ENCODE data around the gene TBX3.

Gene TBX3

DNA sequence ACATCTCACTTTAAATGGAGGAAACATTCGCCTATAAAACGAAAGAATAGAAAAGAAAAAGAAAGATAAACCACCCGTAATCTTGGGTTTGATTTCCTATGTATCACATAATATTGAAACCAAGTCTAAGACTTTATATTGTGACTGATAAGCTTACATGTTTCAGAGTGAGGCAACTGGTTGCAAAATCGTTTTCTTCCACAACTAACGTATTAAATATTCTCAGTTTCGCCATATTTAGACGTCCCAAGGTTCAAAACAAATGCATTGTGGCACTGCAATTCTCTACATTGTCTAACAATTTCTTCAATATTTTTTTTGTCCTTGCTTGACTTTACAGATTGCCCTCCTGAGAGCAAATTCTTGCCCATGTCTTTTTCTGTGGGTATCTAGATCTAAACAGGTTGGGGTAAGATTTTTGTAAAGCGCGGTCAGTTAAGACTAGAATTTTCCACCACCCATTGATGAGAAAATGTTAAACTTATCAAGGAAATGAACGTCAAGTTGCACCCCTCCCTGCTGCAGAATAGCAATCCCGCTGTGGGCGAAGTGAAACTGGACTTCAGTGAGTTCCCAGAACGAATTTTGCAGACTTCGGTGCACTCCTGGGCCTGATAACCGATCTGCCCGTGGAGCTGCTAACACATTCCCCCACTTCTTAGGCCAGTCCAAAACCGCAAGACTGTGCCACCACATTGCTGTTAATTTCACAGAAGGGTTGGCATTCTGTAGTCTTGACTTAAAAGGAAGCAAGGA is 2.7 kb downstream of the TBX3 start:
- H3K36me3 Mint-ChIP-seq (ENCODE audit: low read depth), result peaks cover 10% of the 10 kb centered on the region
- H3K27ac Mint-ChIP-seq, result no peak overlapping the region
- H3K4me3 Mint-ChIP-seq, result no peak overlapping the region
- no peaks in the 10 kb centered on the region for H3K9me3 Mint-ChIP-seq
- peaks cover 9% of the 10 kb centered on the region for H3K4me1 Mint-ChIP-seq (ENCODE audit: low read depth)
- H3K27me3 Mint-ChIP-seq (ENCODE audit: low read depth), result peaks cover 81% of the 10 kb centered on the region

DNA sequence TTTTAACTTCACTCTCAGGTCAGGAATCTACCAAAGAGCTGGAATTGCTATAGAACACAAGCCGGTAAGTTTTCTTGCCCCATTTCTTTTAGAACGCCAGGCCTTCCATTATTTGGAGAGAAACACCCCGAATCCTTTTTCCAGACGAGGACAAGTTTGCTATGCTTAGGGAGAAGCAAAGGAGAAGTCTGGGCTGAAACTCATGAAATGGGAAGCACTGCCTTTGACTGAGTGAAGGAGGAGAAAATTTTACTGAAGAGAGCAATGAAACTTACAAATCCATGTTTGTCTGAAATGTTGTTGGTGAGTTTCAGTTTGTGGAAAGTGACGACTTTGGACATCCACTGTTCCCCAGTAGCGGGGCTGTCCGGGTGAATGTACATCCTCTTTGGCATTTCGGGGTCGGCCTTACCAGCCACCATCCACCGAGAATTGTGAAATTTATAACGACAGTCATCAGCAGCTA is 3.3 kb downstream of the TBX3 start:
- no peaks in the 10 kb centered on the region for H3K9me3 Mint-ChIP-seq
- H3K4me1 Mint-ChIP-seq (ENCODE audit: low read depth), result peaks cover 9% of the 10 kb centered on the region
- no peak overlapping the region for H3K4me3 Mint-ChIP-seq
- H3K27me3 Mint-ChIP-seq (ENCODE audit: low read depth), result peaks cover 80% of the 10 kb centered on the region
- H3K36me3 Mint-ChIP-seq (ENCODE audit: low read depth), result peaks cover 10% of the 10 kb centered on the region
- no peak overlapping the region for H3K27ac Mint-ChIP-seq

DNA sequence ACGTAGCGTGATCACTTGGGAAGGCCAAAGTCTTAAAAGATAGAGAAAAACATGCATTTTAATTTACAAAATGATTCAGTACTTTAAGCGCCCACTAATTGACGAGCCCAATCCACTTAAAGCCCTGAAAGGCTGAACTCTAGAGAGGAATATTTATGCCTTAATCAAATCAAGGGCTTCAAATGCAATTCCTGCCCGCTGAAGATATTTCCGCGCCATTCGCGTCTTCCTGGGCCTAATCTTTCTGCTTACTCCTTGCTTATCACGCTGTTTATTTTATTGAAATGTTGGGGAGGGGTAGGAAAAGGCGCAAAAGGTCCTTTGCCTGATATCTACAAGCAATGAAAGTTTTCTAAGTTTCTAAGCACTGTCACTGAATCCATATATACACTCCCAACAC is 4.0 kb downstream of the TBX3 start:
- no peaks in the 10 kb centered on the region for H3K9me3 Mint-ChIP-seq
- no peak overlapping the region for H3K27ac Mint-ChIP-seq
- H3K36me3 Mint-ChIP-seq (ENCODE audit: low read depth), result peaks cover 10% of the 10 kb centered on the region
- H3K4me3 Mint-ChIP-seq, result no peak overlapping the region
- peaks cover 9% of the 10 kb centered on the region for H3K4me1 Mint-ChIP-seq (ENCODE audit: low read depth)
- peaks cover 80% of the 10 kb centered on the region for H3K27me3 Mint-ChIP-seq (ENCODE audit: low read depth)

DNA sequence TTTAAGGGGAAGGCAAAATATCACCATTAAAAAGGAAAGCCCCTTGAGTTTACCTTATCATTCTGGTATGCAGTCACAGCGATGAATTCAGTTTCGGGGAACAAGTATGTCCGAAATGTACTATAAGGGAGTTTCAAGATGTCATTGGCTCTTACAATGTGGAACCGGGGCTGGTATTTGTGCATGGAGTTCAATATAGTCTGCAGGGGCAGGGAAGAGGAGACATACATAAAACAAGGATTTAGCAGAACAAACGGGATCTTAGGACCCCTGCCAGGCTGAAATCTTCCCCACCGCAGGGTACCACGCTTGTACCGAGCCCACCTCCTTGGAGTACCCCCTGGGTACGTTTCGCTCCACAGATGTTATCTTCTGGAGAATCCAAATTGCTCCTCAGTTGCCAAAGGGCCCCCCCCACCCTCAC is 4.5 kb downstream of the TBX3 start:
- H3K27me3 Mint-ChIP-seq (ENCODE audit: low read depth), result peaks cover 80% of the 10 kb centered on the region

DNA sequence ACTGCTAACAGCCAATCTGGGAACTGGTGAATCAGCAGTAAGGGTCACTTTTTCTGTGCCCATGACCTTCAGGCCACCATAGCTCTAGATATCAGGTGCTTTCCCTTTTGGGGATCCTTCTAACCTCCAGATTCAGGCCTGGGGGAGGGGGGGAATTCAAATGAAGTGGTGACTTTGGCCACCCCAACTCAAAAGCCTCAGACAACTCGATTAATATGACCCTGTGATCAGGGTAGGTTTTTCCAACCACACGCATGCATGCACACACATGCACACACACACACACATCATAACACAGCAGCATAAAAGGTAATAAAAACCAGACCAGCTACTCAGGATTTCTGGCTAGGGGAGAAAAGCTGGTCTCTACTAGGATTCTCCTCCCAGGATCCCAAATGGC is 5.3 kb downstream of the TBX3 start:
- H3K27ac Mint-ChIP-seq, result no peak overlapping the region
- peaks cover 2% of the 10 kb centered on the region for H3K4me1 Mint-ChIP-seq (ENCODE audit: low read depth)
- no peaks in the 10 kb centered on the region for H3K9me3 Mint-ChIP-seq
- peaks cover 75% of the 10 kb centered on the region for H3K27me3 Mint-ChIP-seq (ENCODE audit: low read depth)
- peaks cover 7% of the 10 kb centered on the region for H3K36me3 Mint-ChIP-seq (ENCODE audit: low read depth)
- H3K4me3 Mint-ChIP-seq, result no peak overlapping the region

More for the DNA sequence above, 4.5 kb downstream of the TBX3 start:
- Mint-ChIP-seq H3K4me3 (no peak overlapping the region), H3K36me3 (ENCODE audit: low read depth) (peaks cover 10% of the 10 kb centered on the region), H3K9me3 (no peaks in the 10 kb centered on the region), H3K4me1 (ENCODE audit: low read depth) (peaks cover 7% of the 10 kb centered on the region), H3K27ac (no peak overlapping the region)

DNA sequence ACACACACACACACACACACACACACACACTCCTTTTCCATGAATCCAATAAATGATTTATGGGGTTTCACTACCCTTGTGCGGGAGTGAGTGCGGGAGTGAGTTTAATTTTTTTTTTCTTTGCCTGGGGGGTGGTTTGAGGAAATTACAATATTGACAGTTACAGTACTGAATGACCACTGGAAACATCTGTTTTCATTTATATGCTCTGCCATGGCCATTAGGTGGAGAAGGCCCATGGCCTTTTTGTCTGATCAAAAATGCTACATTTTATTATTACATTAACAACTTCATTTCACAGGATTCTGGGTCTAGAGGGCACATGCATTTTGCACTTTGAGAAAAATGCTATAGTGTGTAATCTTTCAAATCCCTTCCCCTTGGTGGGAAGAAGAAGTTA is 5.9 kb downstream of the TBX3 start:
- Mint-ChIP-seq H3K27ac (no peak overlapping the region), H3K36me3 (ENCODE audit: low read depth) (peaks cover 5% of the 10 kb centered on the region), H3K4me3 (no peak overlapping the region), H3K9me3 (no peaks in the 10 kb centered on the region), H3K27me3 (ENCODE audit: low read depth) (peaks cover 75% of the 10 kb centered on the region), H3K4me1 (ENCODE audit: low read depth) (no peaks in the 10 kb centered on the region)

DNA sequence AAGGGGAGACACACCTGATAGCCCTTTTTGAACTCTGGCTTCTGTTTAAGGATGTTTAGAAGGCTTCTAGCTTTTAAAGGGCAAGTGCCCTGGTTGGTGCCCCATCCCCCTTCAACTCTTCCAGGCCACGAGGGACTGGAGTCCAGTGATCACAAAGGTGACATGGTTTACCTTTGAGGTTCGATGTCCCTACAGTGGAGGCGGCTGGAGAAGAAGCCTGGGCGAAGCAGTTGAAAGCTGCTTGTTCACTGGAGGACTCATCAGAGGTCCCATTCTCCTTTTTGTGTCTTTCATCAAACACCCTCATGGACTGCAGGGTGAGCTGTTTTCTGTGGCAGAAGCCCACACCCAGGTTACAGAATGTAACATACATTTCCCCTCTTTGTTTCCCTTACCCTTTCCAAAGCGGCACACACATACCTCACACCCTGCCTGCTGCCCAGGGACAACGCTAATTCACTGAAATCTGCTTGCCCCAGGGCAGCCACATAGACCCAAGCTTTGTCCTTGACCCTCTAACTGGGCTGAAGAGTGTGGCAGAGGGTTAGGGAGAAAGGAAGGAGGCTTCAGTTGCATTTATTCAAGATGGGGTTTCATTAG is 7.7 kb downstream of the TBX3 start:
- Mint-ChIP-seq H3K27ac (no peak overlapping the region), H3K36me3 (ENCODE audit: low read depth) (no peaks in the 10 kb centered on the region), H3K9me3 (no peaks in the 10 kb centered on the region), H3K4me3 (no peak overlapping the region), H3K27me3 (ENCODE audit: low read depth) (peaks cover 73% of the 10 kb centered on the region), H3K4me1 (ENCODE audit: low read depth) (no peaks in the 10 kb centered on the region)

DNA sequence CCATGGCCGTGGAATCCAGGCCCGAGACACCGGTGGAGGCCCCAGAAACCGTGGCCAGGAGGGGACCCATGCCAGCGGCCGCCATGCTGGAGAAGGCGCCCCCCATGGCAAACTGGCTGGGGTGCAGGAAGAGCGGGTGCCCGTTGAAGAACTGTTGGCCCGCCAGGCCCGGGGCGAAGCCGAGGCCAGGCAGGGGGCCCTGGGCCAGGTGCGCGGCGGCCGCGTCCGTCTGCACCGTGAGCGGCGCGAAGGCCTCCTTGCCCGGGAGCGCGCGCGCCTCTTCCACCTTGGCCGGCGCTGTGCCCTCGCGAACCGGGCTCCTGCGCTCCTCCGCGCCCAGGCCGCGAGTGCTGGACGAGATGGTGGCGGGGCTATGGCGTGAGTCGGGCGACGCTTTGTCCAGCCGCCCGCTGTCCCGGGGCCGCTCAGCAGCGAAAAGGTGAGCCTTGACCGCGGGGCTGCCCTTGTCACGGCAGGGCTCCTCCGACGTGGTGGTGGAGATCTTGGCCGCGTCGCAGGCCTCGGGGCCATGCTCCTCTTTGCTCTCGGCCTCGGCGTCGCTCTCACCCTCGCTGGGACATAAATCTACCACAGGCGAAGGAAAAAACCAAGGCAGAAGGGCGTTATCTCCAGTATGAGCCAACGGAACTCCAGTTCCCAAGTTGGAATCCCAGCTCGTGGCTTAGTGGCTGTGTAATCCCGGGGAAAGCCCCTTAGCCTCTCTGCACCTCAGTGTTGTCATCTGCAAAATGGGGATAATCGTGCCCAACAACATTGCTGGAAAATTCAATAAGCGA is 9.5 kb downstream of the TBX3 start:
- Mint-ChIP-seq H3K27ac (no peak overlapping the region), H3K36me3 (ENCODE audit: low read depth) (no peaks in the 10 kb centered on the region), H3K27me3 (ENCODE audit: low read depth) (peaks cover 72% of the 10 kb centered on the region), H3K4me1 (ENCODE audit: low read depth) (no peaks in the 10 kb centered on the region), H3K4me3 (no peak overlapping the region), H3K9me3 (no peaks in the 10 kb centered on the region)

DNA sequence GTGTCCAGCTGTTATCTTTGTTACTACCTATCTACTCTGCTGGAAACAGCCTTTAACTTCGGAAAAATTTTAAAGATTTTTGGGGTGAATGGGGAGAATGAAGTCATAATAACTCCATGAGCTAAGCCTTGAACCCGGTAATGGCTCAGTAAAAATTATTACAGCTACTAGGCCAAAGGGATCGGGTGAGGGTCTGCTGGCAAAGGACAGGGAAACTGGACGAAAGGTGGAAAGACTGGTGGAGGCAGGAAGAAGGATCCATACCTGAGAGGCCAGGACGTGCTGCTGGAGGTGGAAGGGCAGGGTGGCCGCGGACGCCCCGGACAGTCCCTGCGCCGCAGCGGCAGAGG is 10.1 kb downstream of the TBX3 start:
- Mint-ChIP-seq H3K27me3 (ENCODE audit: low read depth) (peaks cover 70% of the 10 kb centered on the region), H3K36me3 (ENCODE audit: low read depth) (no peaks in the 10 kb centered on the region), H3K9me3 (no peaks in the 10 kb centered on the region), H3K4me3 (no peak overlapping the region), H3K27ac (no peak overlapping the region), H3K4me1 (ENCODE audit: low read depth) (no peaks in the 10 kb centered on the region)

DNA sequence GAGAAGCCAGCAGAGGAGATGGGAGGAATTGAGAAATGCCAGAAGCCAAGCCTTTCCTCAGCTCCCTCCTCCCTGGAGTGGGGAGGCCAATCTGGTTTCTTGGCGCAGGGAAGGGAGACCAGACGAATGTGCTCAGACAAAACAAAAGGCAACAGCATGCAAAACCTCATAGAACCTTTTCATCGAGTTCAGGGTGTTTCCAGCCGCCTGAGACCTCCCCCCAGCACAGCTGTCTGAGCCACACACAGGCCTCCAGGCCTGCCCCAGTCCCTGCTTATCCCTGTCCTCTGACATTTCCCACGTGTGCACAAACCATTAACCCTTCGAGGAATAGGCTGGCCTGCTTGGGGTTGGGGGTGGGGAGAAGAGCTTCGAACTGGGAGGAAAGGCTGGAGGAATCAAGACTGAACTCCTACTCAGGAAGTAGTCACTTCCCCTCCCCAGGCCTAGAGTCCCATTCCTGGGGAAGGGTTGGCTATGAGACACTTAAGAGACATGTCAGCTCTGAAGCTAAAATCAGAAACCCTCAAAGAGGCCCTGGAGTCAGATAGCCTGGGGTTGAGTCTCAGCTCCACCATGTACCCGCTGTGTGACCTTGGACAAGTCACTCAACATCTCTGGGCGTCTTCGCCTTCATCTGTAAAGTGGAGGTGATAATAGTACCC is 10.7 kb downstream of the TBX3 start:
- Mint-ChIP-seq H3K27me3 (ENCODE audit: low read depth) (peaks cover 68% of the 10 kb centered on the region), H3K36me3 (ENCODE audit: low read depth) (no peaks in the 10 kb centered on the region), H3K4me1 (ENCODE audit: low read depth) (no peaks in the 10 kb centered on the region), H3K4me3 (no peak overlapping the region), H3K9me3 (no peaks in the 10 kb centered on the region), H3K27ac (no peak overlapping the region)

DNA sequence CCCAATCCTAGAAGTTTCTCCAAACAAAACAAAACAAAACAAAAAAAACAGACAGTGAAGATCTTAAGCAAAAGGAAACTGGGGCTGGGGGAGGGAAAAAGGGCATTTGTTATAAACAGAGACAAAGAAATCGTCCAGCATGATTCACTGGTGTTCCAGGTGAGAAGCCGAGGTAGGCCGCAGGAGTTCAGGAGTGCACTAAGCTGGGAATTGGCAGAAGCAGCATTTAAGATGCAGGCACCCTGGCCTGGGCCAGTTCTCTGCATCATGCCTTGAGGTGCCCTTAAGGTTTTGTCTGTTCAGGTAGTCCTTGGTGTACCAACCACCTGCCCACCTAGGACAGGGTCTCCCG is 11.2 kb downstream of the TBX3 start:
- no peak overlapping the region for H3K4me3 Mint-ChIP-seq
- H3K27me3 Mint-ChIP-seq (ENCODE audit: low read depth), result peaks cover 68% of the 10 kb centered on the region
- H3K4me1 Mint-ChIP-seq (ENCODE audit: low read depth), result no peaks in the 10 kb centered on the region
- H3K9me3 Mint-ChIP-seq, result no peaks in the 10 kb centered on the region
- H3K27ac Mint-ChIP-seq, result no peak overlapping the region
- no peaks in the 10 kb centered on the region for H3K36me3 Mint-ChIP-seq (ENCODE audit: low read depth)

DNA sequence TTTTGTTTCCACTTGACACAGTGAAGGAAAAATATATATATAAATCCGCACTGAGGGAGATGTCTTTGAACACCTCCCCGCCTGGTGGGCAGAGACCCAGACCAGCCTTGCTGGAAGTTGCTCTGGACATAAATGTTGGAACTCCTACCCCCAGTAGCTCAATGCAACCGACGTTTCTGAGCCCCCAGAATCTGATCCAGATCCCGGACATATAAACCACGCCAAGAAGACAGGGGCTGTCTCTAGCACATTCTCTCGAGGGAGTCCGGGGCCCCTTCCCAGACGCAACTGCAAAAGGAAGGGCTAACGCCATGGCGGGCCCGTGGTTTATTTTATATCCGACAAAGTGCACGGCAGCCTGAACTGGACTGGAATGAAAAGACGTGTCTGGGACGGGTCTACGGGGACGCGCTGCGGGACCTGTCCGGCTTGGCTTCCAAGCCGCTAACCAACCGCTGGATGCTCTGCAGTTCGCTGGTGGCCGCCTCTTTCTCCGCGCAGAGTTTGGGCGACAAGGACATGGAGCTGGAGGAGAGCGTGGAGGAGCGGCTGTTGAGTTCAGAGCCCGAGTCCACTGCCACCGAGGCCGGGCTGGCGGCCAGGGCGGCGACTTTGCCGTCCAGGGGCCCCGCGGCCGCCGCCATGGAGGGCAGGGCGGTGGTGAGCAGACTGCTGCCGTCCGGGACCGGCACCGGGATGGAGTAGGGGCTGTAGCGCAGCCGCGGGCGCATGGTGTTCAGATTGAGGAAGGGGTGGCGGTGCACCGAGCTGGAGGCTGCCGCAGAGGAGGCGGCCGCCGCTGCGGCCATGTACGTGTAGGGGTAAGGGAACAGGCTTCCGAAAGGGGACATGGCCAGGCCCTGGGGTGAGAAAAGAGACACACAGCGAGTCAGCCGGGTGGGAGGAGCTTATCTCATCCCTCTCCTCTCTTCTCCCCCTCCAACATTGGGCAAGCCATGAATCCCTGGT is 12.2 kb downstream of the TBX3 start:
- H3K4me1 Mint-ChIP-seq (ENCODE audit: low read depth), result no peaks in the 10 kb centered on the region
- no peaks in the 10 kb centered on the region for H3K36me3 Mint-ChIP-seq (ENCODE audit: low read depth)
- no peak overlapping the region for H3K4me3 Mint-ChIP-seq
- H3K27me3 Mint-ChIP-seq (ENCODE audit: low read depth), result peaks cover 75% of the 10 kb centered on the region
- H3K9me3 Mint-ChIP-seq, result no peaks in the 10 kb centered on the region
- no peak overlapping the region for H3K27ac Mint-ChIP-seq

DNA sequence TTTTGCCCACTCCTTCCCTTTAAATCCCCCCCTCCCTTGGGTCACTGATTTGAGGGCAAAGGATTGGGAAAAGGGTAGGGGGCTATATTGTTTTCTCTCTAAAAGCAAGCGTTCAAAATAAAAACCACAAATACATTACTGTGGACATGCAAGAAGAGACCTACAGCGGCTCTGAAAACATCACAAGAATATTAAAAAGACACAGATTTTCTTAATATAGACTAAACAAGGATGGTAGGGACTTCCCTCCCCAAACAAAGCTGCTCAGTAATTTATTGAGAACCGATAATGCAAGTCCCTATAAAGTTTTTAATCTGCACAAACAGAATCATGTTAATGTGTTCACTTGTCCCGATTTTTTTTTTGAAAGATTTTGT is 12.9 kb downstream of the TBX3 start:
- no peaks in the 10 kb centered on the region for H3K9me3 Mint-ChIP-seq
- H3K27me3 Mint-ChIP-seq (ENCODE audit: low read depth), result peaks cover 79% of the 10 kb centered on the region
- no peak overlapping the region for H3K4me3 Mint-ChIP-seq
- no peak overlapping the region for H3K27ac Mint-ChIP-seq
- no peaks in the 10 kb centered on the region for H3K4me1 Mint-ChIP-seq (ENCODE audit: low read depth)
- H3K36me3 Mint-ChIP-seq (ENCODE audit: low read depth), result no peaks in the 10 kb centered on the region
